Retina (tissue), 1 donor: ENCODE data around the gene H6PD.
A peak's percentile ranks its signal among the peaks of the same experiment; 100 is the strongest.

Experiments used
- DNase-seq: peaks from one replicate; pipeline ENCODE4 v3.0.0-alpha.2; 2016

Gene H6PD

DNA sequence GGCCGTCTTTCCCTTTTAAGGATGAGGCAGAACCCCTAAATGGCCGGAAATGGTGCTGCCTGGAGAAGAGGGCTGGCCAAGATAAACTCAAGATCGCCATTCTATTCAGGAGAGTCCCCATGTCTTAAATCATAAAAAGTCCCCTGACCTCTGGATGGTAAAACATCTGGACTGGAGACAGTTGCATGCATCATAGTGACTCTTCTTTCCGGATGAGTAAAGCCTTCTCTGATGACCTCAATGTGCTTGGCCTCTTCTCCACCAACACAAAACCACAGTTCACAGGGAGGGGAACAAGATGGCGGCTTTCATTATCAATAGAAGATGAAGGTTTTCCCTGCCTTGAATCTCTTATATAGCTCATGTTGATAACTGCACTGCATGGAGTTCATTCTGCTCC lies 27.5 kb upstream of the H6PD start:
- DNase-seq, result no peak

DNA sequence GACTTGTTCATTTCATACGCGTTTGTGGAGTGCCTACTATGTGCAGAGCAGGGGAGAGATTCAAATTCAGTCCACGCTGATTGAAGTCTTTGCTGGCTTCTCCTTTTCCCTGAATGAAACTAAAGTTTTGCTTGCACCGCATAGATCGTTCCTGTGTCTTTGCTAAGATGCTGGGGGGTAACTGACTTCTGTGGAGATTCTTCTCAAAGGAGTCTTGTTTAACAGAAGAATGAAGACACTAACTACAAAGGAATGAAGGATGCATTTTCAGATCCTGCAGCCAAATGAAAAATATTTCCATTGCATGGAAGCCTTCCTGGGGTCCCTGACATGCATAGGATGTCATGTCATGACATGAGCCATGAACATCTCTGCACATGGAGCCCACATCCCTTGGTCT lies 26.9 kb upstream of the H6PD start:
- DNase-seq, result no peak

DNA sequence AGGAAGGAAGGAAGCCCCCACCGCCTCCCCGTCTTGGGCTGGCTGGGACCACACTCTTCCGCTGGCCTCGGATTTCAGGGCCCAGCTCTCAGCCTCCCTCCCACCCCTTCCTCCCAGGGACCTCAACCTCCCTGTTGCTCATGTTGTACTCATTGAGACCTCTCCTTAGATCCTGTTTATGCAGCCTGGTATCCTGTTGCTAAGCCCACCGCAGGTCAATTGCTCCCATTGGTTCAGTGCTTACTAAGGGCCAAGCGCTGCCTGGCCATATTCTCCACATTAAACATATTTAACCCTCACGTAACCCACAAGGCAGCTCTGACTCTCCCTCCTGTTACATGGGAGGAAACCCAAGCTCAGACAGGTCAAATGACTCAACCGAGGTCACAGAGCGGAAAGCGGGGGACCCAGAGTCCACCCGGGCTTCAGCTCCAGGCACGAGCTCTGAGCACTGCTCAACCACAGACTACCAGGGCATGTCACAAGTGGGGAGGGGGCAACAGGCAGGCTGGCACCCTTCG lies 23.2 kb upstream of the H6PD start:
- no peak for DNase-seq

DNA sequence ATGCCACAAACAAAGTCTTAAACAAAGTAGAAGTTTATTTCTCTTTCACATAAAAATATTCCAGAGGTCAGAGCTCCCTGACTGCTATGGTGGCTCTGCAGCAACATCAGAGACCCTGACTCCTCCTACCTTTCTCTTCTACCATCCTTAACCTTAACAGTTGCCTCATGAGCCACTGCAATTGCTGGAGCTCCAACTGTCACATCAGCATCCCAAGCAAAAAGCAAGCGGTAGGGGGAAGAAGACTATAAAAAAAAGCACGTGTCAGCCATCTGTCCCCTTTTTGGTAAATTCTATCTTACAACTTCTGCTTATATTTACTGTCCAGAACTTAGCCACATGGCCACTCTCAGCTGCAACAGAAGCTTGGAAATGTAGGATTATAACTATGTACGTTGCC lies 21.8 kb upstream of the H6PD start:
- no peak for DNase-seq

DNA sequence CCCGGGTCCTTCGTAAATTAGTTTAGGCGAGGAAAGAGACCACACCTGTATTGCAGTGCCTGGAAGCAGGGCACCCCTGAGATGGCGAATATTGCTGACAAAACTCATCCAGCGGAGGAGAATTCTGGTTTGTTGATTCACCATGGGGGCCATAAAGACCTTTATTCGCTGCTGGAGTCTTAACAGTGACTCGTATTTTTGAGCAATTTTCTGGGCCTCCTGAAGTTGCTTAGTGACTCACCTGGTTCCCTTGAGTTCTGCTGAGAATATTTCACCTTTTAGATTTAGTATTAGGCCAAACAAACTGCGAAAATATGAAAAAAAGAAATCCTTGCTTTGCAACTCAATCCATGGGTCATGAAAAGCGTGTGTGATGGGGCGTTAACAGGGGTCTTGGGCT lies 20.6 kb upstream of the H6PD start:
- no peak for DNase-seq

DNA sequence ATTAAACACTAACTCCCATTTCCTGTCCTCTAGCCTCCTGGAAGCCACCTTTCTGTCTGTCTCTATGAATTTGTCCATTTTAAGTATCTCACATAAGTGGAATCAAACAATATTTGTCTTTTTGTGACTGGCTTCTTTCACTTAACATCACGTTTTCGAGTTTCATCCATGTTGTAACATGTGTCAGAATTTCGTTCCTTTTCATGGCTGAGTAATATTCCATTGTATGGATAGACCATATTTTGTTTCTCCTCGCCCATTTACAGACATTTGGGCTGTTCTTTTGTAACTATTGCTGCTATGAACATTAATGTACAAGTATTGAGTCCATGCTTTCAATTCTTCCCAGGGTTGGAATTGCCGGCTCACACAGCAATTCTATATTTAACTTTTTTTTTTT lies 15.7 kb upstream of the H6PD start:
- DNase-seq, result no peak

DNA sequence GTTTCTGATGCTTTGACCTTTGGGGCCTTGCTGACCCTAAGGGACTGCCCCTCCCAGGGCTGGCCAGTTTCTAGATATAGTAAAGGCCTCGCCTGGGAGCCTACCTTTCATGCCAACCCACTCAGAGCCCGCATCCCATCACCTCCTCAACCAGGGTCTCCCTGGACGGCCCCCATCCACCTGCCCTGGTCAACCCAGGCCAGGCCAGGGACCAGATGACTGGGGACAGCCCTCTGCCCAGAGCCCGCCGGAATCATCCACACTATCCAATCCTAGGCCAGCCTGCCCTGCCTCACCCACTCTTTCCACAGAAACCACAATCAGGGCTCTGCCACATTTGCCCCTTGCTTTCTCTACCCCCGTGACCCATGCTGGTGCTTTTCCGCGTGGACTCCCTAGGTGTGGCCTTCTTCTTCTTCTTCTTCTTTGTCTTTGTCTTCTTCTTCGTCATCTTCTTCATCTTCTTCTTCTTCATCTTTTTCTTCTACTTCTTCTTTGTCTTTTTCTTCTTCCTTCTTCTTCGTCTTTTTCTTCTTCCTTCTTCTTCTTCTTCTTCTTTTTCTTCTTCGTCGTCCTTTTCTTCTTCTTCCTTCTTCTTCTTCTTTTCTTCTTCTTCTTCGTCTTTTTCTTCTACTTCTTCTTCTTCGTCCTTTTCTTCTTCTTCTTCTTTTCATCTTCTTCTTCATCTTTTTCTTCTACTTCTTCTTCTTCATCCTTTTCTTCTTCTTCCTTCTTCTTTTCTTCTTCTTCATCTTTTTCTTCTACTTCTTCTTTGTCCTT lies 11.5 kb upstream of the H6PD start:
- no peak for DNase-seq

DNA sequence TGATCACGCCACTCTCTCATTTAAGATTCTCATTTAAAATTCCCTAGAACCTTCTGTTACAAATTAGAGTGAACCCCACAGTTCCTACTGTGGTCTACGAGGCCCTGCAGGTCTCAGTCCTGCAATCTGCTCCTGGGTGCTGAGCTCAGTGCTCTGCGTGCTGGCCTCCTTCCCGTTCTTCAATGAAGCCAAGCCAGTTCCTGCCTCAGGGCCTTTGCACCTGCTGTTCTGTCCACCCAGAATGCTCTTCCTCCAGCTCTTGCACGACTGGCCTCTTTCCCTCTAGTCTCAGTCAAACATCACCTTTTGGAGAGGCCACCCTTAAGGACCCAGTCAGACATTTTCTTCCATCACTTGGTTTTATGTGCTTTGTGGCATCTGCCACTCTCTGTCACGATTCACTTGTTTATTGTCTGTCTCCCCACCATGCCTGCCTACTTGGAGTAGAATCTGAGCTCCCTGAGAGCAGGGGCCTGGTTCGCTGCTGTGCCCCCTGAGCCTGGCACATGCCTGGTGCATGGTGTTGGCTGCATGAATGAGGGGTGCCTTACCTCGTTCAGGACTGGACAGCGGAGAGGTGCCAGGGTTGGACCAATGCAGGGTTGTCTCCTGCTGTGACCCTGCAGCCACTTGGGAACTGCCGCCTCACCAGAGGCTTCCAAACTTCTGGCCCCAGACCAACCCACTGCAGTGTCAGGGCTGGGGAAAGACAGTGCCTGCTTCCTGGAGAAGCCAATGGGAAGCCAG lies 9.7 kb upstream of the H6PD start:
- DNase-seq, result no peak

DNA sequence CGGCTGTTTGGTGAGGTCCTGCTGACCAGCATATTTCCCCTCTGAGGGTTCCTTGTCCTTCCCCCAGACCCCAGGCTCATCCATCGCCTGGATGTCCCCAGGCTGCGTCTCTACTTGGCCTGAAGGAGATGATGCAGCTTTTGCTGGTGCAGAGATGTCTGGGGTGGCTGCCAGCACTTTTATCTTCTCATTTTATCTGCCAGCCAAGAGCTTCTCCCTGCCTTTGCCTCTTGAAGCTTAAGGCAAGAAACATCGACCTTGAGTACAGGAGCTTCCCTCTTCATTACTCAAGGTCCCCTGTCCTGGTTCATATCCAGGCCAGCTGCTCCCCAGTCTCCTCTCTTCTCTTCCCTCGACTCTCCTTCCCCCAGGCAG lies 9.2 kb upstream of the H6PD start:
- DNase-seq, result no peak

DNA sequence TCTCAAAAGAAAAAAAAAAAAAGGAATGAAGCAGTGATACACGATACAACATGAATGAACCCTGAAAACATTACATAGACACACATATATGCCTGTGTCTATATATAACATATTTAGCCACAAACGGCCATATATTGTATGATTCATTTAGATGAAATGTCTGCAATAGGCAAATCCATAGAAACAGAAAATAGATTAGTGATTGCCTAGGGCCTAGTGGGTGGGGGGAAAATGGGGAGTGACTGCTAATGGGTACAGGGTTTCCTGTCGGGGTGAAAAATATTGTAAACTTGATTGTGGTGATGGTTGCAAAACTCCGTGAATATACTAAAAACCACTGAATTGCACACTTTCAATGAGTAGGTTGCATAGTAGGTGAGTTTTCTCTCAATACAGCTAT lies 6.0 kb upstream of the H6PD start:
- DNase-seq, result no peak

DNA sequence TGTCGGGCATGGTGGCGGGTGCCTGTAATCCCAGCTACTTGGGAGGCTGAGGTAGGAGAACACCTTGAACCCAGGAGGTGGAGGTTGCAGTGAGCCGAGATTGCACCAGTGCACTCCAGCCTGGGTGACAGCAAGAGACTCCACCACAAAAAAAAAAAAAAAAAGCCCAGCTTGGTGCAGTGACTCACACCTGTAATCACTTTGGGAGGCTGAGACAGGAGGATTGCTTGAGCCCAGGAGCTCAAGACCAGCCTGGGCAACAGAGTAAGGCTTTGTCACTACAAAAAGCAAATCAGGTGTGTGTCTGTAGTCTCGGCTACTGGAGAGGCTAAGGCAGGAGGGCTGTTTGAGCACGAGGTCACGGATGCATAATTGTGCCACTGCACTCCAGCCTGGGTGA lies 5.0 kb upstream of the H6PD start:
- no peak for DNase-seq

DNA sequence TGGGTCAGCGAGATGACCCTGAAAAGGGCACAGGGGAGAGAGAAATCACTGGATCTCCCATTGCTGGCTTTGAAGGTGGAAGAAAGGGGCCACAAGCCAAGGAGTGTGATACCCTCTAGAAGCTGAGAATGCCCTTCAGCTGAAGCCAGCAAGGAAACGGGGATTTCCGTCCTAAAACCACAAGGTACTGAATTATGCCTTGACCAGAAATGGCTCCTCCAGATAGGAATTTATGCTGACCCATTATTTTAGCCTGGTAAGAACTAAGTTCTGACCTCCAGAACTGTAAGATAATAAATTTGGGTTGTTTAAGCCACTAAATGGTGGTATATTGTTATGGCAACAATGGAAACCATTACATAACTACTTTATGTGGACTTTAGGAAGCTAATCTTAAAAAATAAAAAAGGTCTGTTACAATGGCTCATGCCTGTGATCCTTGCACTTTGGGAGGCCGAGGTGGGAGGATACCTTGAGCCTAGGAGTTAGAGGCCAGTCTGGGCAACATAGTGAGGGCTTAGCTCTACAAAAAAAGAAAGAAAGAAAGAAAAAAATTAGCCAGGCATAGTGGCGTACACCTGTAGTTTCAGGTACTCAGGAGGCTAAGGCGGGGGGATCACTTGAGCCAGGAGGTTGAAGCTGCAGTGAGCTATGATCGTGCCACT lies 3.6 kb upstream of the H6PD start:
- DNase-seq, result no peak

DNA sequence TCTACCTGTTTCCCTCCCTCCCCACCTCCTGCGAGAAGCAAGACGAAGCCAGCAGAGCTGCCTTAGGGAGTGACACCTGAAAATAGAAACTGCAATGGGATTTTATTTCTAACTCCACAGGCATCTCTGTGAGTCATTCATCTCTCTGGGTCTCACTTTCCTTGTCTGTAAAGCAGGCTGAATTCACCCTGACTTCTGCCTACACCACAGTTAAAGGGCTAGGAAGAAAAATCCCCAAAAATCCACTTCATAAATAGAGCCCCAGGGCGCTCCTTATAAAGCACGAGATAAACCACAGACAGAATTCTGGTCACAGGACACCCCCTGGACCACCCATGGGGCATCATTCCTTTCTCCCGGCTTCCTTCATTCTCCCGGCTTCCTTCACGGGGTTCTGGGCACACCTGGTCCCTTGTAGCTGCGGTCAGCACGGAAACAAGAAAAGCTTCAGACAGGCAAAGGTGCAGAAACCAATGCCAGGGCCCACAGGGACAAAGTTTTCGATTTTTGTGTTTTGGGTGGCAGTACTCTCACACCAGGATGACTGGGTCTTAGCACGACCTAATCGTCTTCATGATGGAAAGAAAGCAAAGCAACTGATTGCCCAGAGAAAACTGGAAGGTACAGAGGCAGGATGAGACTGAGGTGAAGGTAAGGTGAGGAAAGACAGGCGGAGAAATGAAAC lies 2.8 kb upstream of the H6PD start:
- DNase-seq, result no peak

DNA sequence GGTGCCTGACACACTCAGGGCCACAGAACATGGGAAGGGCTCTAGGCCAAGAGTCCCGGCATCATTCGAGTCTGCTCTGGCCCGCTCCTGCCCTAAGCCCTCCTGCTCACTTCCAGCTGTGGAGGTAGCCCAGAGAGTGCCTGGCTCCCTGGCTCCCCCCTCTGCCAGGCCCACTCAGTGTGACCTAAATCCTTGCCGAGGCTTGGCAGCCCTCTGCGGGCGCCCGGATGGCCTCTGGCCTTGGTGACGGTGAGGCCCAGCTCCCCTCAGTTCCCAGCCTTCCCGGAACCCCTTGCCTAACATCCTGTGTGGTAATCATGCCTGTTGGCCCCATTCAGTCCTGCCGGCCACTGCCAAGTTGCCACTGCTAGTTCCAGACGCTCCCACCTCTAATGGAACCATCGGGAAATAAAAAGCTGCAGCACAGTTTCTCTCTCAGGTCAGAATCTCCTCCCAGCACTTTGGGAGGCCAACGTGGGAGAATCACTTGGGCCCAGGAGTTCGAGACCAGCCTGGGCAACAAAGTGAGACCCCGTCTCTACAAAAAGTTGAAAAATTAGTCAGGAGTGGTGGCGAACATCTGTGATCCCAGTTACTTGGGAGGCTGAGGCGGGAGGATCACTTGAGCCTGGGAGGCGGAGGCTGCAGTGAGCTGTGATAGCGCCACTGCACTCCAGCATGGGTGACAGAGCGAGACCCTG lies 1.2 kb upstream of the H6PD start:
- DNase-seq, result peak; percentile 26

DNA sequence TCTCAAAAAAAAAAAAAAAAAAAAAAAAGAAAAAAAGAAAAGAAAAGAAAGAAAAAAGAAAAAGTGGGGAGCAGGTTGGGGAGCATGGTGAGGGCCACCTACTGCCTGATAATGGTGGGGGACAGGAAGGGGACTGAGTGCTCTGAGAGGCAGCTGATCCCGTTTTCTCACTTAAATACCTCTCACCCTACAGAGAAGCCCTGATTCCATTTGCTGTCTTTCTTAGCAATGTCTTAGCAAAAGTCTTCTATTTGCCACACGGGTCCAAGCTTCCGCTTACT lies 692 bp upstream of the H6PD start:
- no peak for DNase-seq

DNA sequence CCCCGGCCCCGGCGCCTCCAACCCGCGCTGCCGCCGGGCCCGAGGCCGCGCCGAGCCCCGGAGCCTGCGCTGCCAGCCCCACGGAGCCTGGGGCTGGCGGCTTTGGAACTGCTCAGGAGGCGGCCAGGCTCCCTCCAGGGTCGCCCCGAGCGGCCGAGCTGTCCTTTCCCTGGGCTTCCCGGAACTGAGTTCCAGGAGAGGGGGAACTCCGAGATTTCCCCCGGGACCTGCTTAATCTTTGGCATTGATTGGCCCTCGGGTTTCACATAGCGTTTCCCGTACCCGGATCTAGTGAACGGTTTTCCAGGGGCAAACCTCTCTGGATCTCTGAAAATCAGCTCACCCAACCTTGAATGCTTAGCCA lies 504 bp downstream of the H6PD start:
- DNase-seq, result peak; percentile 64

DNA sequence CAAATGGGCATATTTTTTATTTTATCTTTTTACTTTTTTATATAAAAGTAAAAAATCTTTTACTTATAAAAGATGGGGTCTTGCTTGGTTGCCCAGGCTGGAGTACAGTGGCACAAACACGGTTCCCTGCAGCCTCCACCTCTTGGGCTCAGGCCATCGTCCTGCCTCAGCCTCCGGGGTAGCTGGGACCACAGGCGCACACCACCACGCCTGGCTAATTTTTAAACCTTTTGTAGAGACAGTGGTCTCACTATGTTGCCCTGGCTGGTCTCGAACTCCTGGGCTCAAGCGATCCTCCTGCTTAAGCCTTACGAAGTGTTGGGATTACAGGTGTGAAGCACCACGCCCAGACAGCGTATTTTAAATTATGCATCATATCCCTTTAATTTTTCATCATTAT lies 986 bp downstream of the H6PD start:
- DNase-seq, result no peak

DNA sequence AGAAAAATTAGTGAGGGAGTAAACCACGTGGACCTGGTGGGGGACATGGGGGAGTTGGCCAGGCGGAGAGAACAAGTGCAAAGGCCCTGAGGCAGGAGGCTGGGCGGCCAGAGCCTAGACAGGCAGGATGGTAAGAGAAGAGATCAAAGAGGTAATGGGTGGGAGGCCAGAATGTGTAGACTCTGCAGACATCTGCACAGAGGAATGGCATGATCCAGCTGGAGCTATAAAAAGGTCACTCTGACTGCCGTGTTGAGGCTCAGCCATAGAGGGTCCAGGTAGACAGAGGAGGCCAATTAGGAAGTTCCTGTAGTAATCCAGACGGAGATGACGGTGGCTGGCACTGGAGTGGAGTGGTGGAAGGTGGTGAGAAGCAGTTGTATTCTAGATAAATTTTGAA lies 3.6 kb downstream of the H6PD start:
- DNase-seq, result no peak

DNA sequence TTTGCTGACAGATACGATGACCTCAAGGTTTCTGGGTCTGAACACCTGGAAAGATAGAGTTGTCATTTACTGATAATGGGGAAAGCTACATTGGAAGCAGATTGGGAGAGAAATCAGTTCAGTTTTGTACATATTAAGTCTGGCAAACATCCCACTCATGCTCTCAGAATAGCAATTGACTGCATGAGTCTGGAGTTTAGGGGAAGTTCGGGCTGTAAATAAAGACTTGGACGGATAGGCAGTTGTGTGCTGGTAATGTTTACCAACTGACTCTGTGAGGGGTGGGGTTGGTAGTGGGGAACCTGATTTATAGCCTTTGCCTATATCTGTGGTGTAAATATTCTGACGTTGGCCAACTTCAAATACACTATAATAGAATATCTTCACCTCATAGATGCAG lies 4.0 kb downstream of the H6PD start:
- no peak for DNase-seq

DNA sequence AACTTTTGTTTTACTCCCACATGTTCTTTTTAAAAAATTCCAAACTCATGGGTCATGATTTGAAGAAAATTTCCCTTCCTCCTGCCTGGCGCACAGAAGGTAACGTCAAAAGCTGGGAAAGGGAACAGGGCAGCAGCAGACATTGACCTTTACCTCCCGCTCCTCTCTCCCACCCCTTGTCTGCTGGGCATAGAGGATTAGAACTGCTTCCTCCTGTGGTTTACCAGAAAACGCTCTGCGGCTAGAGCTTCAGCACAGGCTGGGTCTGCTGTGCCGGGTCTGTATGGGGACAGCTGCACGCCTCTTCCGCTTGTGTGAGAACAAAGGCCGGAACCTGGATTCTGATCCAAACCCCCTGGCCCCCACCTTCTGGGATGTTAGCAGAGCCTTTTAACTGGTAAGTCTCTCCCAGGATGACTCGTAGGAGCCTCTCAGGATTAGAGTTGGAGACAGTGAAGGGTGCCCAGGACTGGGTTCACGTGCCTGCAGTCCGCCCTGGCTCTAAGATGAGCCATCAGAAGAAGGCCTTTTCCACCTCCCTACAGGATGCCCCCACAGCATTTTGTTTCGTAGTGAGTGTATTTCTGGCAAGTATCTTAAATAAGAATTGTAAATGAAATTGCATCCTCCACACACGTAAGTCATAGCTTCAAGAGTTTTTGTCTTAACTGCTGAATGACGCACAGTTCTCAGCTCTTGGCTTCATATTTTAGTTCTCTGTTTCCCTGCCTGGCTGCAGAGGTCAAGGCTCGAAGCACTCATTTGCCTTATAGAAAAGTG lies 5.2 kb downstream of the H6PD start:
- no peak for DNase-seq

DNA sequence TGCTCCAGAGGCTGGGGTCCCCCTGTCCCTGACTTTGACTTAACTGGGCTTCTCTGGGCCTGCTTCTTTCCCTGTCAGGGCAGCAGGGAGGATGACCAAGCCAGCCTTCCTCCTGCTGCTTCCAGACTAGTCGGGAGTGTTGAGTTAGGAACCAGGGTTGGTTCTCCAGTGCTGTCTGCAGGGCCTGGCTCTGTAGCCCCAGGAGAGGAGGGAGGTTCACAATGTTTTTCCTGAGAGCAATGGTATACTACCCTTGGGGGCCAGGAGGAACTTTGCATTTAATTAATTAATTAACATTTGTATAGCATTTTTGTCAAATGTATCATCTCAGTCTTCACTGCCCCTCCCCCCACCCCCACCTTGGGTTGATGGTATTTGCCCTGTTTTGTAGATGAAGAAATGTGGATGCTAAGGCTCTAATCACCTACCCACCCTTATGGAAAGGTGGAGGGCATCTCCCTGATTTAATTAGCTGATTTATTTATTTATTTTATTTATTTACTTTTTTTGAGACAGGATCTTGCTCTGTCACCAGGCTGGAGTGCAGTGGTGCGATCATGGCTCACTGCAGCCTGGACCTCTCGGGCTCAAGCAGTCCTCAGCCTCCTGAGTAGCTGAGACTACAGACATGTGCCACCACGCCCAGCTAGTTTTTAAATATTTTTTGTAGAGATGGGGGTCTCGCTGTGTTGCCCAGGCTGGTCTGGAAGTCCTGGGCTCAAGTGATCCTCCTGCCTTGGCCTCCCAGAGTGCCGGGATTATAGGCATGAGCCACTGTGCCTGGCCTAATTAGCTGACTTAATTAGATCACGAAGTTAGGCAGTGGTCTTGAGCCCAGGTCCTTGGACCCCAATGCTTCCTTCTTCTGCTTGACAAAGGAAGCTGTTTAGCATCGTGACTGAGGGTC lies 6.6 kb downstream of the H6PD start:
- DNase-seq, result no peak
